H9 (cell line): ENCODE measurements around the gene MGMT. TPM values are rescaled to one million over a fixed set of nuclear protein-coding genes. Genes with fewer than 3 reads are reported as not detected.

Source experiments
- DNase-seq: peaks from one replicate; pipeline ENCODE4 v3.0.0-alpha.2; 2017
- H2AFZ ChIP-seq: one replicate; pipeline ENCODE4 v1.6.1; 2013; ENCODE audit warnings: mild to moderate bottlenecking, low read length, control low read depth, moderate library complexity
- H2AK5ac ChIP-seq: 2 replicates; pipeline ENCODE4 v1.6.1; 2013; ENCODE audit warnings: low read length, control low read depth, mixed read lengths; ENCODE audit not compliant: insufficient read length
- H2BK120ac ChIP-seq: one replicate; pipeline ENCODE4 v1.6.1; 2013; ENCODE audit warnings: low read depth, mild to moderate bottlenecking, low read length, control low read depth, inconsistent platforms; ENCODE audit not compliant: poor library complexity, severe bottlenecking
- H2BK12ac ChIP-seq: 2 replicates; pipeline ENCODE4 v1.6.1; 2013; ENCODE audit warnings: low read length, control low read depth, mixed read lengths, low read depth; ENCODE audit not compliant: insufficient read length
- H2BK15ac ChIP-seq: 2 replicates; pipeline ENCODE4 v1.6.1; 2013; ENCODE audit warnings: low read depth, low read length, control low read depth
- H2BK20ac ChIP-seq: one replicate; pipeline ENCODE4 v1.6.1; 2013; ENCODE audit warnings: low read depth, mild to moderate bottlenecking, low read length, control low read depth, inconsistent platforms; ENCODE audit not compliant: poor library complexity, severe bottlenecking
- H2BK5ac ChIP-seq: 2 replicates; pipeline ENCODE4 v1.6.1; 2013; ENCODE audit warnings: low read length, control low read depth, mixed read lengths; ENCODE audit not compliant: insufficient read length
- H3K14ac ChIP-seq: 2 replicates; pipeline ENCODE4 v1.6.1; 2013; ENCODE audit warnings: low read length, control low read depth; ENCODE audit not compliant: insufficient read depth
- H3K18ac ChIP-seq: 2 replicates; pipeline ENCODE4 v1.6.1; 2013; ENCODE audit warnings: low read depth, mild to moderate bottlenecking, mixed read lengths, low read length, control low read depth; ENCODE audit not compliant: insufficient read length
- H3K23ac ChIP-seq: 2 replicates; pipeline ENCODE4 v1.6.1; 2013; ENCODE audit warnings: low read length, control low read depth, mixed read lengths, low read depth; ENCODE audit not compliant: insufficient read length
- H3K23me2 ChIP-seq: 2 replicates; pipeline ENCODE4 v1.6.1; 2013; ENCODE audit warnings: low read depth, mild to moderate bottlenecking, mixed read lengths, low read length, control low read depth; ENCODE audit not compliant: insufficient read length, poor library complexity, severe bottlenecking
- H3K27ac ChIP-seq: 2 replicates; pipeline ENCODE4 v1.5.1; 2013; ENCODE audit warnings: low read length, control low read depth, mixed read lengths, low read depth; ENCODE audit not compliant: insufficient read length
- H3K27me3 ChIP-seq: 2 replicates; pipeline ENCODE4 v1.6.1; 2013; ENCODE audit warnings: low read length, control low read depth, inconsistent platforms; ENCODE audit not compliant: insufficient read depth
- H3K4ac ChIP-seq: 2 replicates; pipeline ENCODE4 v1.6.1; 2013; ENCODE audit warnings: low read depth, mild to moderate bottlenecking, control low read depth, inconsistent platforms, low read length, moderate library complexity
- H3K4me1 ChIP-seq: 2 replicates; pipeline ENCODE4 v1.6.1; 2013; ENCODE audit warnings: low read length, control low read depth, inconsistent platforms; ENCODE audit not compliant: insufficient read depth
- H3K4me2 ChIP-seq: 2 replicates; pipeline ENCODE4 v1.6.1; 2013; ENCODE audit warnings: low read length, control low read depth, mixed read lengths; ENCODE audit not compliant: insufficient read length, insufficient read depth
- H3K56ac ChIP-seq: 2 replicates; pipeline ENCODE4 v1.6.1; 2013; ENCODE audit warnings: low read depth, mild to moderate bottlenecking, mixed read lengths, low read length, control low read depth; ENCODE audit not compliant: insufficient read length
- H3K79me1 ChIP-seq: 2 replicates; pipeline ENCODE4 v1.6.1; 2013; ENCODE audit warnings: low read depth, mild to moderate bottlenecking, moderate library complexity, low read length, control low read depth, inconsistent platforms; ENCODE audit not compliant: insufficient read depth, poor library complexity, severe bottlenecking
- H3K79me2 ChIP-seq: 2 replicates; pipeline ENCODE4 v1.6.1; 2013; ENCODE audit warnings: low read length, control low read depth, inconsistent platforms; ENCODE audit not compliant: insufficient read depth
- H3K9ac ChIP-seq: 2 replicates; pipeline ENCODE4 v1.6.1; 2013; ENCODE audit warnings: low read length, control low read depth, mixed read lengths; ENCODE audit not compliant: insufficient read length; ENCODE audit errors: extremely low read depth
- H3K9me3 ChIP-seq: one replicate; pipeline ENCODE4 v1.6.1; 2013; ENCODE audit warnings: low read depth, low read length, inconsistent platforms; ENCODE audit not compliant: control insufficient read depth
- H3T11ph ChIP-seq: one replicate; pipeline ENCODE4 v1.6.1; 2013; ENCODE audit warnings: mild to moderate bottlenecking, low read length, control low read depth, inconsistent platforms
- H4K20me1 ChIP-seq: one replicate; pipeline ENCODE4 v1.6.1; 2013; ENCODE audit not compliant: control insufficient read depth, insufficient read length, insufficient read depth
- H4K5ac ChIP-seq: 2 replicates; pipeline ENCODE4 v1.6.1; 2013; ENCODE audit warnings: low read depth, mild to moderate bottlenecking, mixed read lengths, low read length, control low read depth; ENCODE audit not compliant: insufficient read length
- H4K8ac ChIP-seq: replicated peaks from 2 replicates; pipeline ENCODE4 v1.6.1; 2013; ENCODE audit warnings: low read length, control low read depth, mixed read lengths, low read depth; ENCODE audit not compliant: insufficient read length
- H4K91ac ChIP-seq: 2 replicates; pipeline ENCODE4 v1.6.1; 2013; ENCODE audit warnings: low read depth, mild to moderate bottlenecking, moderate library complexity, mixed read lengths, low read length, control low read depth; ENCODE audit not compliant: insufficient read length
- H3K27ac Mint-ChIP-seq, 3 experiments: 2 replicates in 2 of 3; 3 replicates in 1 of 3; pipeline ENCODE4 v1.8.0; 2020 to 2021; ENCODE audit warnings: mixed read lengths in 3 of 3, mild to moderate bottlenecking in 1 of 3, moderate library complexity in 1 of 3
- H3K27me3 Mint-ChIP-seq: 2 replicates; pipeline ENCODE4 v1.8.0; 2021; ENCODE audit warnings: low read depth, mild to moderate bottlenecking, moderate library complexity, mixed read lengths
- H3K36me3 Mint-ChIP-seq, 3 experiments: 2 replicates in 2 of 3; 3 replicates in 1 of 3; pipeline ENCODE4 v1.8.0; 2020 to 2021; ENCODE audit warnings: low read depth in 3 of 3, mixed read lengths in 3 of 3; ENCODE audit not compliant: insufficient read depth in 1 of 3
- H3K4me1 Mint-ChIP-seq, 2 experiments: 2 replicates each; pipeline ENCODE4 v1.8.0; 2020; ENCODE audit warnings: mixed read lengths in 2 of 2
- H3K4me3 Mint-ChIP-seq, 2 experiments: 2 replicates in 1 of 2; 3 replicates in 1 of 2; pipeline ENCODE4 v1.8.0; 2020 to 2021; ENCODE audit warnings: mild to moderate bottlenecking in 2 of 2, mixed read lengths in 2 of 2, moderate library complexity in 1 of 2
- H3K9me3 Mint-ChIP-seq, 2 experiments: 2 replicates in 1 of 2; 3 replicates in 1 of 2; pipeline ENCODE4 v1.8.0; 2020; ENCODE audit warnings: mild to moderate bottlenecking in 2 of 2, mixed read lengths in 2 of 2, moderate library complexity in 1 of 2
- CTCF ChIP-seq: fragments of 200-600 bp; sonication (generic); conservative IDR thresholded peaks from 3 replicates; pipeline ENCODE4 v1.8.0; 2021; ENCODE audit warnings: antibody characterized with exemption, mild to moderate bottlenecking
- WGBS: extraction: QIAGEN DNeasy Blood & Tissue Kit; methylation state at CpG from one replicate; pipeline ENCODE4 v1.1.7; 2013; ENCODE audit warnings: missing lambda C conversion rate, low lambda C conversion rate, mixed read lengths; ENCODE audit not compliant: insufficient read length; ENCODE audit errors: extremely low coverage; 5-methylcytosine and 5-hydroxymethylcytosine counted together
- total RNA-seq: library from RNA; stranded (reverse); gene quantifications from 2 replicates; pipeline ENCODE4 v1.2.1, GENCODE V29; 2021

The MGMT gene
- total RNA-seq, 1 experiment from 2014 or later, result 18.4 TPM

- Histone ChIP-seq H3K4me2 (no peak overlapping the region), H3K23ac (no peak overlapping the region), H4K20me1 (no peaks in the 10 kb centered on the region), H4K8ac (no peak overlapping the region), H4K91ac (no peak overlapping the region), H3K9me3 (no peaks in the 10 kb centered on the region), H2BK15ac (no peak overlapping the region), H3K4ac (no peak overlapping the region), H3K4me1 (no peaks in the 10 kb centered on the region), H3K18ac (no peak overlapping the region), H2BK12ac (no peak overlapping the region), H2BK20ac (no peak overlapping the region), H3K56ac (no peak overlapping the region), H3K23me2 (no peaks in the 10 kb centered on the region), H3T11ph (no peak overlapping the region), H2AK5ac (no peak overlapping the region), H2BK120ac (no peak overlapping the region), H4K5ac (no peak overlapping the region), H3K27ac (no peak overlapping the region), H3K79me1 (no peaks in the 10 kb centered on the region), H2BK5ac (no peak overlapping the region), H2AFZ (no peak overlapping the region), H3K14ac (no peak overlapping the region), H3K9ac (no peak overlapping the region), H3K27me3 (no peaks in the 10 kb centered on the region), H3K79me2 (no peaks in the 10 kb centered on the region)
- Mint-ChIP-seq H3K27ac (no peak overlapping the region; a peak in 1 of 7 replicates), H3K4me1 (peaks cover 11 to 13% of the 10 kb centered on the region in 2 experiments), H3K9me3 (no peaks in the 10 kb centered on the region), H3K36me3 (no peaks in the 10 kb centered on the region), H3K4me3 (no peak overlapping the region), H3K27me3 (no peaks in the 10 kb centered on the region)
- TF ChIP-seq CTCF, result no peak
- no CpG with 5 or more reads among the region's 7 CpGs for WGBS
- no peak for DNase-seq
Observed at GRCh38 chr10:129696636-129697035, 229.6 kb downstream of the MGMT start.
